Measurements from ENCODE around the gene DPP10. TPM values are rescaled to one million over a fixed set of nuclear protein-coding genes. Genes with fewer than 3 reads are reported as not detected.
"Not testable (repeated sequence)": the region's sequence is repeated elsewhere in the genome, so short reads cannot be mapped to it uniquely, and the experiment has no call there.

The DPP10 gene
- total and polyA plus RNA-seq, 8 donors, result 1.1 to 8.2 (median 5.8) TPM

- TF ChIP-seq CTCF (IDR thresholded peaks at IDR 0.05), result no peak
- intact Hi-C loops (cut with DNase I), result no loop called here
- FAIRE-seq (no peak), DNase-seq (no peak), ATAC-seq (no peak)
- Histone ChIP-seq H3K4me1 (peaks cover 0 to 7% (median 0%) of the 10 kb centered on the region in 3 donors), H3K4me3 (no peak overlapping the region), H3K27ac (no peak overlapping the region), H3K36me3 (no peaks in the 10 kb centered on the region), H3K27me3 (no peaks in the 10 kb centered on the region), H3K9me3 (no peaks in the 10 kb centered on the region)
- 86% methylated on average over 5 of the region's 5 CpGs for WGBS, 2 donors
Observed at GRCh38 chr2:114518738-114519137, 76.3 kb downstream of the DPP10 start.

- 89 to 90% methylated on average over 4 of the region's 4 CpGs for WGBS, 2 donors
- DNase-seq; FAIRE-seq; H3K4me1 ChIP-seq; H3K27me3 ChIP-seq; H3K36me3 ChIP-seq; intact Hi-C loops (cut with DNase I); ATAC-seq; H3K4me3 ChIP-seq; H3K9me3 ChIP-seq; H3K27ac ChIP-seq: not testable (repeated sequence)
Observed at GRCh38 chr2:114522612-114523011, 80.2 kb downstream of the DPP10 start.

- no peaks in the 10 kb centered on the region for H3K27me3 ChIP-seq
Observed at GRCh38 chr2:114525955-114526354, 83.5 kb downstream of the DPP10 start.

GRCh38 chr2:114526841-114527240 is 84.4 kb downstream of the DPP10 start:
- intact Hi-C loops (cut with DNase I), result no loop called here
- Histone ChIP-seq H3K27me3 (no peaks in the 10 kb centered on the region), H3K27ac (no peak overlapping the region), H3K4me1 (no peaks in the 10 kb centered on the region), H3K4me3 (no peak overlapping the region), H3K9me3 (no peaks in the 10 kb centered on the region), H3K36me3 (no peaks in the 10 kb centered on the region)
- DNase-seq (no peak), ATAC-seq (no peak), FAIRE-seq (no peak)
- no peak for TF ChIP-seq CTCF (IDR thresholded peaks at IDR 0.05)
- 29 to 35% methylated on average over 1 of the region's 1 CpG for WGBS, 2 donors

More at GRCh38 chr2:114525955-114526354, 83.5 kb downstream of the DPP10 start:
- no peak overlapping the region for H3K4me3 ChIP-seq
- H3K27ac ChIP-seq, result no peak overlapping the region
- WGBS, 2 donors, result 64 to 65% methylated on average over 4 of the region's 4 CpGs
- H3K4me1 ChIP-seq, result no peaks in the 10 kb centered on the region
- no peak for FAIRE-seq
- intact Hi-C loops (cut with DNase I), result no loop called here
- TF ChIP-seq CTCF (IDR thresholded peaks at IDR 0.05), result no peak
- no peak for ATAC-seq
- no peaks in the 10 kb centered on the region for H3K9me3 ChIP-seq
- no peak for DNase-seq
- no peaks in the 10 kb centered on the region for H3K36me3 ChIP-seq

- no peak for ATAC-seq
- TF ChIP-seq CTCF (IDR thresholded peaks at IDR 0.05), result no peak
- no peaks in the 10 kb centered on the region for H3K27me3 ChIP-seq
- DNase-seq, result no peak
- no peak for FAIRE-seq
- no peaks in the 10 kb centered on the region for H3K36me3 ChIP-seq
- H3K4me1 ChIP-seq, result no peaks in the 10 kb centered on the region
- H3K4me3 ChIP-seq, result no peak overlapping the region
- 72 to 78% methylated on average over 9 of the region's 9 CpGs for WGBS, 2 donors
- intact Hi-C loops (cut with DNase I), result no loop called here
- no peaks in the 10 kb centered on the region for H3K9me3 ChIP-seq
- no peak overlapping the region for H3K27ac ChIP-seq
Observed at GRCh38 chr2:114527330-114527983, 85.0 kb downstream of the DPP10 start.
